ENCODE measurements around the gene NRXN3. TPM values are rescaled to one million over a fixed set of nuclear protein-coding genes. Genes with fewer than 3 reads are reported as not detected.

The NRXN3 gene
- total and polyA plus RNA-seq, 2 of the 4 experiments (the other 2 are of a cell fraction) = 4.8 to 25.1 TPM

DNA sequence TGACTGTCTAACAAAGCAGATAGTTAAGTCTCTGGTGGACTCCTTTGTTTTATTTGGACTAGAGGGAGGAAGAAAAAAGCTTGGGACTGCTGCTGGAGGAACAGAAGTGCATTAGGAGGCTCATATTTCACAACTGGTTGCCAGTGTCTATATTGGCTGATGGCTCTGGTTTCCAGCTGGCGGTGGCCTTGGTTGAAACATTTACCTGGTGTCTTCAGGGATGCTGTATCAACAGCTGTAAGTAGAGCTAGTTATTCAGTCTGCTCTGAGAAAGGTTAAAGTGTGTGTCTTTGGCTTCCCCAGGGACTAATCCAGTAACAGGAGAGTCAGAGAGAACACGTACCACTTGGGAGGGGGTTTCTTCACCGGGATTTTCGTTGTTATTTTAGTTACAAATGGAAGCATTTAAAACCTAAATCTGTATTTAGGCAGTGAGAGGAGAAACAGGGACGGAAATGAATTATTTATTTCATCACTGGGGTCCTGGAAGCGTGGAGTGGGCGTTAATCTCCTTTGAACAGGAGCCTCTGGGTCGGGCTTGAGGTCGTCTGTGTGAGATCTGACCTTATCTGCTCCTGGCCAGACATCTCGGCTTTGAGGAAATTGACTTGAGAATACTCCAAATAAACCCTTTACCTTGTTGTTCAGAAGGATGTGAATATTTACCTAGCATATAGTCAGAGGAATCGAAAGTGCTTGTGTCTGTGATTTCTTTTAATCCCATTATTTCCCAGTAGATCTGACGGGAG, 149.9 kb downstream of the NRXN3 start:
- BruUV-seq (replicated peaks) = no TSS peak

More for the DNA sequence above, 149.9 kb downstream of the NRXN3 start:
- intact Hi-C loops (cut with micrococcal nuclease) (no loop called here), in situ Hi-C loops (cut with MboI; ENCODE audit: low sequenced_read_pairs) (no loop called here), dilution Hi-C loops (cut with HindIII; ENCODE audit: low sequenced_read_pairs, unreplicated experiment) (no loop called here)
- Histone ChIP-seq H4K91ac (ENCODE audit: insufficient read depth, low read depth, low read length) (no peak overlapping the region), H3K27ac (ENCODE audit: insufficient read depth, low read length) (no peak overlapping the region), H2BK20ac (ENCODE audit: low read depth, low read length) (no peak overlapping the region), H3K27me3 (ENCODE audit: control insufficient read depth, insufficient read depth, low read length) (no peaks in the 10 kb centered on the region), H3K4me1 (ENCODE audit: control insufficient read depth, insufficient read depth, low read length) (no peaks in the 10 kb centered on the region), H2AK9ac (replicated peaks; ENCODE audit: low read depth, low read length, poor library complexity) (no peak overlapping the region), H2BK120ac (ENCODE audit: low read depth, low read length) (no peak overlapping the region), H3K18ac (ENCODE audit: low read depth, low read length) (no peak overlapping the region), H3K4ac (ENCODE audit: low read depth, low read length) (no peak overlapping the region), H3K56ac (ENCODE audit: extremely low read depth, insufficient read depth, low read length) (no peak overlapping the region), H3K9me1 (ENCODE audit: insufficient read depth, low read length) (no peaks in the 10 kb centered on the region), H4K20me1 (ENCODE audit: insufficient read depth, low read length) (no peaks in the 10 kb centered on the region), H2AK5ac (ENCODE audit: low read depth, low read length) (no peak overlapping the region), H2AFZ (replicated peaks; ENCODE audit: low read length, poor library complexity) (no peak overlapping the region), H3K4me3 (ENCODE audit: insufficient read depth, low read depth, low read length) (no peak overlapping the region), H3K36me3 (ENCODE audit: control insufficient read depth, insufficient read depth, low read length) (no peaks in the 10 kb centered on the region), H2BK5ac (ENCODE audit: low read depth, low read length, poor library complexity, severe bottlenecking) (no peak overlapping the region), H3K9ac (ENCODE audit: low read depth, low read length) (no peak overlapping the region), H3K14ac (replicated peaks; ENCODE audit: low read depth, low read length) (no peak overlapping the region), H3K79me1 (ENCODE audit: low read depth in 1 of 2, low read length in 2 of 2) (no peaks in the 10 kb centered on the region), H3K23ac (ENCODE audit: low read depth, low read length) (no peak overlapping the region), H3K4me2 (ENCODE audit: low read depth, low read length) (no peak overlapping the region), H2BK15ac (ENCODE audit: low read depth, low read length) (no peak overlapping the region), H4K8ac (ENCODE audit: low read depth in 2 of 2, low read length in 2 of 2) (no peak overlapping the region), H4K5ac (ENCODE audit: low read depth, low read length) (no peak overlapping the region), H3K9me3 (ENCODE audit: control insufficient read depth, insufficient read depth, low read length) (peaks cover 16% of the 10 kb centered on the region; the same call in 1 of the 2 replicates)
- no peak for TF ChIP-seq RCOR1 (IDR thresholded peaks at IDR 0.05; ENCODE audit: insufficient replicate concordance, low read length)
- TF ChIP-seq, protein P1, sequence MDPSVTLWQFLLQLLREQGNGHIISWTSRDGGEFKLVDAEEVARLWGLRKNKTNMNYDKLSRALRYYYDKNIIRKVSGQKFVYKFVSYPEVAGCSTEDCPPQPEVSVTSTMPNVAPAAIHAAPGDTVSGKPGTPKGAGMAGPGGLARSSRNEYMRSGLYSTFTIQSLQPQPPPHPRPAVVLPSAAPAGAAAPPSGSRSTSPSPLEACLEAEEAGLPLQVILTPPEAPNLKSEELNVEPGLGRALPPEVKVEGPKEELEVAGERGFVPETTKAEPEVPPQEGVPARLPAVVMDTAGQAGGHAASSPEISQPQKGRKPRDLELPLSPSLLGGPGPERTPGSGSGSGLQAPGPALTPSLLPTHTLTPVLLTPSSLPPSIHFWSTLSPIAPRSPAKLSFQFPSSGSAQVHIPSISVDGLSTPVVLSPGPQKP (IDR thresholded peaks at IDR 0.05; ENCODE audit: borderline replicate concordance, low read depth, low read length) = no peak
- no peak for TF ChIP-seq RFX5 (IDR thresholded peaks at IDR 0.05; ENCODE audit: low read depth, low read length)
- no peak for TF ChIP-seq CHD1 (IDR thresholded peaks at IDR 0.05; ENCODE audit: low read depth, low read length)
- TF ChIP-seq, protein P2, sequence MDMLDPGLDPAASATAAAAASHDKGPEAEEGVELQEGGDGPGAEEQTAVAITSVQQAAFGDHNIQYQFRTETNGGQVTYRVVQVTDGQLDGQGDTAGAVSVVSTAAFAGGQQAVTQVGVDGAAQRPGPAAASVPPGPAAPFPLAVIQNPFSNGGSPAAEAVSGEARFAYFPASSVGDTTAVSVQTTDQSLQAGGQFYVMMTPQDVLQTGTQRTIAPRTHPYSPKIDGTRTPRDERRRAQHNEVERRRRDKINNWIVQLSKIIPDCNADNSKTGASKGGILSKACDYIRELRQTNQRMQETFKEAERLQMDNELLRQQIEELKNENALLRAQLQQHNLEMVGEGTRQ (IDR thresholded peaks at IDR 0.05; ENCODE audit: low read depth, low read length) = no peak
- no peak for TF ChIP-seq POLR2A (IDR thresholded peaks at IDR 0.05; ENCODE audit: low read depth, low read length)
- no peak for TF ChIP-seq BHLHE40 (IDR thresholded peaks at IDR 0.05; ENCODE audit: low read depth, low read length)
- TF ChIP-seq CEBPB (IDR thresholded peaks at IDR 0.05; ENCODE audit: low read depth, low read length) = no peak
- TF ChIP-seq MAZ (IDR thresholded peaks at IDR 0.05; ENCODE audit: borderline replicate concordance, low read depth, low read length) = no peak
- no peak for TF ChIP-seq NFE2L2 (IDR thresholded peaks at IDR 0.05; ENCODE audit: low read depth, low read length)
- TF ChIP-seq FOS (IDR thresholded peaks at IDR 0.05; ENCODE audit: low read depth, low read length) = no peak
- no peak for TF ChIP-seq RAD21 (IDR thresholded peaks at IDR 0.05; ENCODE audit: low read length)
- TF ChIP-seq, protein P3, sequence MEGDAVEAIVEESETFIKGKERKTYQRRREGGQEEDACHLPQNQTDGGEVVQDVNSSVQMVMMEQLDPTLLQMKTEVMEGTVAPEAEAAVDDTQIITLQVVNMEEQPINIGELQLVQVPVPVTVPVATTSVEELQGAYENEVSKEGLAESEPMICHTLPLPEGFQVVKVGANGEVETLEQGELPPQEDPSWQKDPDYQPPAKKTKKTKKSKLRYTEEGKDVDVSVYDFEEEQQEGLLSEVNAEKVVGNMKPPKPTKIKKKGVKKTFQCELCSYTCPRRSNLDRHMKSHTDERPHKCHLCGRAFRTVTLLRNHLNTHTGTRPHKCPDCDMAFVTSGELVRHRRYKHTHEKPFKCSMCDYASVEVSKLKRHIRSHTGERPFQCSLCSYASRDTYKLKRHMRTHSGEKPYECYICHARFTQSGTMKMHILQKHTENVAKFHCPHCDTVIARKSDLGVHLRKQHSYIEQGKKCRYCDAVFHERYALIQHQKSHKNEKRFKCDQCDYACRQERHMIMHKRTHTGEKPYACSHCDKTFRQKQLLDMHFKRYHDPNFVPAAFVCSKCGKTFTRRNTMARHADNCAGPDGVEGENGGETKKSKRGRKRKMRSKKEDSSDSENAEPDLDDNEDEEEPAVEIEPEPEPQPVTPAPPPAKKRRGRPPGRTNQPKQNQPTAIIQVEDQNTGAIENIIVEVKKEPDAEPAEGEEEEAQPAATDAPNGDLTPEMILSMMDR (conservative IDR thresholded peaks at IDR 0.05; ENCODE audit: low read depth, low read length) = no peak
- no peak for TF ChIP-seq SMC3 (IDR thresholded peaks at IDR 0.05; ENCODE audit: low read depth, low read length)
- TF ChIP-seq MXI1 (IDR thresholded peaks at IDR 0.05; ENCODE audit: borderline replicate concordance, low read depth, low read length) = no peak
- no peak for TF ChIP-seq MAFK (IDR thresholded peaks at IDR 0.05; ENCODE audit: low read depth, low read length)
- DNase-seq (no peak), ATAC-seq (ENCODE audit: low read depth) (no peak)
- CTCF ChIA-PET = no interaction called here
- POLR2A ChIA-PET (ENCODE audit: unreplicated experiment) = no interaction called here
- no CpG with 5 or more reads among the region's 12 CpGs for whole genome bisulfite sequencing, 2 experiments (ENCODE audit: extremely low coverage in 2 of 2, insufficient read length in 1 of 2)

All from IMR-90 (cell line).